B cell (primary cell): Measurements from ENCODE around the gene USP2. TPM values are rescaled to one million over a fixed set of nuclear protein-coding genes. Genes with fewer than 3 reads are reported as not detected.

Source experiments
- ATAC-seq: fragments of 200-7000 bp; cut with Tn5 transposase; one replicate; pipeline ENCODE4 v1.10.0; 2021; ENCODE audit warnings: low read depth, mild to moderate bottlenecking, moderate number of reproducible peaks, moderate library complexity
- CTCF ChIA-PET: fragments of 350-600 bp; sonication (Branson Sonifier 250); formaldehyde crosslinking; loops from one replicate; lab custom pipeline; 2021; ENCODE audit warnings: antibody characterized with exemption, inconsistent platforms; lab: Charles Lee
- POLR2A ChIA-PET: fragments of 350-600 bp; sonication (Branson Sonifier 250); formaldehyde crosslinking; loops from one replicate; lab custom pipeline; 2021; ENCODE audit warnings: antibody characterized with exemption; lab: Charles Lee
- DNase-seq: peaks from one replicate; pipeline ENCODE4 v3.0.0; 2013
- H2AFZ ChIP-seq: 2 replicates; pipeline ENCODE4 v1.6.1; 2012; ENCODE audit warnings: mild to moderate bottlenecking, low read depth, low read length; ENCODE audit not compliant: insufficient read depth, poor library complexity, severe bottlenecking
- H3K27ac ChIP-seq, 2 donors: 1 replicate in 1 of 2; 2 replicates in 1 of 2; pipeline ENCODE4 v1.5.1; 2012 to 2013; ENCODE audit warnings: low read length in 2 of 2, mild to moderate bottlenecking in 2 of 2, moderate library complexity in 1 of 2
- H3K27me3 ChIP-seq, 4 experiments: fragments of 200-600 bp in 1 of 4; sonication (generic) in 1 of 4; replicated peaks in 1 of 4; 1 replicate in 2 of 4; 2 replicates in 2 of 4; pipeline versions ENCODE4 v1.6.1 to v1.7.0; 2013 to 2016; ENCODE audit warnings: low read length in 3 of 4, mild to moderate bottlenecking in 2 of 4, mixed read lengths in 1 of 4, moderate library complexity in 1 of 4; ENCODE audit not compliant: insufficient read depth in 4 of 4, control insufficient read depth in 3 of 4; ENCODE audit errors: control extremely low read depth in 1 of 4
- H3K36me3 ChIP-seq, 2 experiments: replicated peaks in 1 of 2; 1 replicate in 1 of 2; 2 replicates in 1 of 2; pipeline versions ENCODE4 v1.6.1 to v1.7.1; 2013; ENCODE audit warnings: low read length in 1 of 2; ENCODE audit not compliant: insufficient read depth in 2 of 2, control insufficient read depth in 1 of 2; ENCODE audit errors: control extremely low read depth in 1 of 2, extremely low read depth in 1 of 2
- H3K4me1 ChIP-seq, 2 donors: fragments of 200-600 bp in 1 of 2; sonication (generic) in 1 of 2; 1 replicate in 1 of 2; 2 replicates in 1 of 2; pipeline versions ENCODE4 v1.5.1 to v1.6.1; 2013 to 2017; ENCODE audit warnings: low read length in 2 of 2; ENCODE audit not compliant: control insufficient read depth in 2 of 2, insufficient read depth in 2 of 2
- H3K4me2 ChIP-seq: replicated peaks from 2 replicates; pipeline ENCODE3; 2012; ENCODE audit warnings: mild to moderate bottlenecking, low read depth, low read length; ENCODE audit not compliant: poor library complexity, severe bottlenecking
- H3K4me3 ChIP-seq, 5 experiments: fragments of 200-600 bp in 1 of 5; sonication (generic) in 1 of 5; 1 replicate in 3 of 5; 2 replicates in 2 of 5; pipeline versions ENCODE4 v1.5.1 to v1.7.0; 2011 to 2016; ENCODE audit warnings: low read length in 4 of 5, mild to moderate bottlenecking in 4 of 5, low read depth in 2 of 5, control low read depth in 1 of 5, moderate library complexity in 1 of 5; ENCODE audit not compliant: insufficient read depth in 1 of 5; ENCODE audit errors: control extremely low read depth in 1 of 5, extremely low read depth in 1 of 5
- H3K79me2 ChIP-seq: fragments of 200-600 bp; sonication (generic); one replicate; pipeline ENCODE4 v1.6.0; 2016; ENCODE audit warnings: low read length; ENCODE audit not compliant: control insufficient read depth, insufficient read depth
- H3K9ac ChIP-seq: fragments of 200-600 bp; sonication (generic); 2 replicates; pipeline ENCODE4 v1.6.1; 2017; ENCODE audit warnings: mild to moderate bottlenecking, low read length, moderate library complexity
- H3K9me3 ChIP-seq, 3 donors: one replicate each; pipeline versions ENCODE4 v1.6.1 to v1.7.1; 2013; ENCODE audit warnings: low read length in 2 of 3; ENCODE audit not compliant: control insufficient read depth in 2 of 3, insufficient read depth in 1 of 3; ENCODE audit errors: control extremely low read depth in 1 of 3
- H4K20me1 ChIP-seq: 2 replicates; pipeline ENCODE4 v1.6.0; 2012; ENCODE audit warnings: mild to moderate bottlenecking, low read length; ENCODE audit not compliant: insufficient read depth, control insufficient read depth, poor library complexity, severe bottlenecking
- H3K27ac Mint-ChIP-seq: one replicate; pipeline ENCODE4 v1.8.0; 2021; ENCODE audit warnings: mixed read lengths
- H3K27me3 Mint-ChIP-seq: one replicate; pipeline ENCODE4 v1.8.0; 2021; ENCODE audit warnings: mixed read lengths
- H3K4me1 Mint-ChIP-seq: one replicate; pipeline ENCODE4 v1.8.0; 2021; ENCODE audit warnings: mixed read lengths
- H3K4me3 Mint-ChIP-seq: one replicate; pipeline ENCODE4 v1.8.0; 2021; ENCODE audit warnings: mixed read lengths
- H3K9me3 Mint-ChIP-seq: one replicate; pipeline ENCODE4 v1.8.0; 2022; ENCODE audit warnings: mixed read lengths; ENCODE audit not compliant: insufficient read depth
- CTCF ChIP-seq: fragments of 200-600 bp; IDR thresholded peaks from one replicate; pipeline ENCODE4 v1.8.0; 2022; ENCODE audit warnings: antibody characterized with exemption, mild to moderate bottlenecking
- EZH2 ChIP-seq: IDR thresholded peaks from 2 replicates; pipeline ENCODE4 v1.6.1; 2012; ENCODE audit warnings: borderline replicate concordance, low read depth, mild to moderate bottlenecking, moderate library complexity, low read length; ENCODE audit not compliant: insufficient read depth, poor library complexity, severe bottlenecking
- WGBS: methylation state at CpG from one replicate; pipeline ENCODE4 v1.1.5; 2013; ENCODE audit warnings: missing lambda C conversion rate; ENCODE audit not compliant: insufficient coverage; 5-methylcytosine and 5-hydroxymethylcytosine counted together
- intact Hi-C: fragments of 100-400 bp; cut with micrococcal nuclease; formaldehyde crosslinking; loops from one replicate; pipeline ENCODE4 v1.10.0; 2022
- polyA plus RNA-seq: library from polyadenylated mRNA; depleted of rRNA; stranded (reverse); fragments of >200 nt; gene quantifications from 2 replicates; pipeline ENCODE4 v1.2.3, GENCODE V29; 2012
- total RNA-seq, 2 donors: library from RNA; stranded (reverse); fragments of 120-200 nt in 1 of 2; gene quantifications; 1 replicate in 1 of 2; 2 replicates in 1 of 2; pipeline versions ENCODE4 v1.2.3 to v1.2.4, GENCODE V29; 2013 to 2022

Gene USP2
- total and polyA plus RNA-seq, 2 donors (not counting 1 experiment from before 2014, with no cell fraction given), result 0.09 TPM; not detected in 1

- ATAC-seq, result no peak
- H3K4me1 ChIP-seq, result peaks cover 9 to 28% of the 10 kb centered on the region in 2 donors
- no peak overlapping the region for H3K4me3 ChIP-seq
- peaks cover 0 to 4% (median 0%) of the 10 kb centered on the region in 3 donors for H3K9me3 ChIP-seq
- H3K27ac Mint-ChIP-seq, result no peak overlapping the region
- CTCF ChIA-PET, result interaction anchor here (0.6 to 4.5 kb wide), 11 partner anchors 7 to 261 kb away, joined by 3 to 45 read pairs (median 5); partner anchors contain the start of gene CBL
- TF ChIP-seq EZH2 (no peak), CTCF (no peak)
- H3K27ac ChIP-seq, result no peak overlapping the region
- peak overlapping the region; percentile 87 for H3K4me3 Mint-ChIP-seq
- intact Hi-C loops, result no loop called here
- no peaks in the 10 kb centered on the region for H3K36me3 ChIP-seq
- H3K9ac ChIP-seq, result no peak overlapping the region
- no peak overlapping the region for H2AFZ ChIP-seq
- H4K20me1 ChIP-seq, result no peaks in the 10 kb centered on the region
- POLR2A ChIA-PET, result interaction anchor here (0.6 to 1.1 kb wide), 3 partner anchors 12 to 425 kb away, joined by 3 read pairs; partner anchors contain the start of gene RNF26
- peaks cover 0 to 28% (median 8%) of the 10 kb centered on the region in 4 experiments for H3K27me3 ChIP-seq
- 80% methylated on average over 1 of the region's 6 CpGs for WGBS
- DNase-seq, result no peak
- H3K4me2 ChIP-seq, result peak overlapping the region; percentile 97
- H3K79me2 ChIP-seq, result no peaks in the 10 kb centered on the region
- H3K4me1 Mint-ChIP-seq, result peaks cover 27% of the 10 kb centered on the region
- H3K9me3 Mint-ChIP-seq, result no peaks in the 10 kb centered on the region
- peaks cover 5% of the 10 kb centered on the region for H3K27me3 Mint-ChIP-seq
Observed at GRCh38 chr11:119322360-119322739, 59.1 kb downstream of the USP2 start.
